Measurements from ENCODE around the gene CTU1. TPM values are rescaled to one million over a fixed set of nuclear protein-coding genes. Genes with fewer than 3 reads are reported as not detected.

Gene CTU1
- total RNA-seq, 6 experiments from 2014 or later: 5.0 to 8.9 (median 5.9) TPM

- no peak overlapping the region for H3K4me3 Mint-ChIP-seq
- peaks cover 3% of the 10 kb centered on the region for H3K27me3 Mint-ChIP-seq (ENCODE audit: insufficient read depth)
- H3K4me1 Mint-ChIP-seq (ENCODE audit: low read depth): no peaks in the 10 kb centered on the region
- DNase-seq: no peak
- H3K36me3 Mint-ChIP-seq (ENCODE audit: low read depth): no peaks in the 10 kb centered on the region
- H3K27ac Mint-ChIP-seq: no peak overlapping the region
- peaks cover 15% of the 10 kb centered on the region; the same call in 1 of the 2 replicates for H3K9me3 Mint-ChIP-seq
- TF ChIP-seq CTCF (IDR thresholded peaks at IDR 0.05): no peak
These were observed 21.5 kb upstream of the CTU1 start for GRCh38 chr19:51129716-51130115.

- Mint-ChIP-seq H3K4me3 (no peak overlapping the region), H3K27me3 (ENCODE audit: insufficient read depth) (peaks cover 6% of the 10 kb centered on the region), H3K36me3 (ENCODE audit: low read depth) (no peaks in the 10 kb centered on the region), H3K4me1 (ENCODE audit: low read depth) (no peaks in the 10 kb centered on the region), H3K9me3 (peaks cover 13% of the 10 kb centered on the region; the same call in 1 of the 2 replicates), H3K27ac (no peak overlapping the region)
- no peak for TF ChIP-seq CTCF (IDR thresholded peaks at IDR 0.05)
- DNase-seq: no peak
These were observed 20.0 kb upstream of the CTU1 start for GRCh38 chr19:51128227-51128626.

- no peak for TF ChIP-seq CTCF (IDR thresholded peaks at IDR 0.05)
- Mint-ChIP-seq H3K27ac (no peak overlapping the region), H3K4me3 (no peak overlapping the region), H3K36me3 (ENCODE audit: low read depth) (no peaks in the 10 kb centered on the region), H3K4me1 (ENCODE audit: low read depth) (no peaks in the 10 kb centered on the region; the same call in 1 of the 2 replicates), H3K27me3 (ENCODE audit: insufficient read depth) (peaks cover 6% of the 10 kb centered on the region), H3K9me3 (peaks cover 13% of the 10 kb centered on the region; the same call in 1 of the 2 replicates)
- no peak for DNase-seq
These were observed 19.5 kb upstream of the CTU1 start for GRCh38 chr19:51127755-51128154.

GRCh38 chr19:51127032-51127431 is 18.8 kb upstream of the CTU1 start:
- H3K9me3 Mint-ChIP-seq: peaks cover 7% of the 10 kb centered on the region; the same call in 1 of the 2 replicates
- H3K4me3 Mint-ChIP-seq: no peak overlapping the region
- peaks cover 8% of the 10 kb centered on the region for H3K27me3 Mint-ChIP-seq (ENCODE audit: insufficient read depth)
- H3K4me1 Mint-ChIP-seq (ENCODE audit: low read depth): no peaks in the 10 kb centered on the region; the same call in 1 of the 2 replicates
- H3K36me3 Mint-ChIP-seq (ENCODE audit: low read depth): no peaks in the 10 kb centered on the region
- H3K27ac Mint-ChIP-seq: no peak overlapping the region
- DNase-seq: no peak
- no peak for TF ChIP-seq CTCF (IDR thresholded peaks at IDR 0.05)

- no peaks in the 10 kb centered on the region; the same call in 1 of the 2 replicates for H3K4me1 Mint-ChIP-seq (ENCODE audit: low read depth)
- H3K36me3 Mint-ChIP-seq (ENCODE audit: low read depth): no peaks in the 10 kb centered on the region
- H3K27me3 Mint-ChIP-seq (ENCODE audit: insufficient read depth): peaks cover 10% of the 10 kb centered on the region
- no peak for TF ChIP-seq CTCF (IDR thresholded peaks at IDR 0.05)
- H3K27ac Mint-ChIP-seq: no peak overlapping the region
- H3K4me3 Mint-ChIP-seq: no peak overlapping the region
- H3K9me3 Mint-ChIP-seq: peaks cover 6% of the 10 kb centered on the region; the same call in 1 of the 2 replicates
- no peak for DNase-seq
These were observed 17.3 kb upstream of the CTU1 start for GRCh38 chr19:51125421-51126075.
